22Rv1 (cell line): ENCODE measurements around the gene KCNQ1.

Experiments
- H3K27ac ChIP-seq: fragments of 450-650 bp; 2 replicates; pipeline ENCODE4 v1.5.1; 2017
- CTCF ChIP-seq: fragments of 450-650 bp; IDR thresholded peaks from 2 replicates; pipeline ENCODE4 v1.5.1; 2017; ENCODE audit warnings: mild to moderate bottlenecking
- ZFX ChIP-seq: fragments of 450-650 bp; IDR thresholded peaks from 2 replicates; pipeline ENCODE4 v1.6.1; 2017; ENCODE audit warnings: antibody characterized with exemption, borderline replicate concordance

Gene KCNQ1

GRCh38 chr11:2460540-2461252, 15.9 kb downstream of the KCNQ1 start:
- TF ChIP-seq CTCF (no peak), ZFX (no peak)
- H3K27ac ChIP-seq: no peak overlapping the region

GRCh38 chr11:2461253-2461955, 16.6 kb downstream of the KCNQ1 start:
- TF ChIP-seq ZFX (no peak), CTCF (no peak)
- no peak overlapping the region for H3K27ac ChIP-seq

GRCh38 chr11:2461956-2462542, 17.2 kb downstream of the KCNQ1 start:
- TF ChIP-seq CTCF (no peak), ZFX (no peak)
- no peak overlapping the region for H3K27ac ChIP-seq

- H3K27ac ChIP-seq: no peak overlapping the region
Observed at GRCh38 chr11:2462543-2462985, 17.8 kb downstream of the KCNQ1 start.

GRCh38 chr11:2462986-2463765, 18.4 kb downstream of the KCNQ1 start:
- H3K27ac ChIP-seq: no peak overlapping the region
- TF ChIP-seq ZFX (no peak), CTCF (no peak)

More at GRCh38 chr11:2462543-2462985, 17.8 kb downstream of the KCNQ1 start:
- no peak for TF ChIP-seq CTCF

GRCh38 chr11:2463766-2464277, 19.0 kb downstream of the KCNQ1 start:
- TF ChIP-seq CTCF: no peak
- TF ChIP-seq ZFX: no peak
- no peak overlapping the region for H3K27ac ChIP-seq
